GM12878 (cell line): ENCODE results near the gene GNPTG.

Source experiments
- CTCF ChIP-seq, 3 experiments: IDR thresholded peaks in 2 of 3; conservative IDR thresholded peaks in 1 of 3; 2 replicates each; pipeline ENCODE4 v1.5.1; 2011; ENCODE audit warnings: low read depth in 3 of 3, low read length in 3 of 3, mild to moderate bottlenecking in 3 of 3, control low read depth in 2 of 3, moderate library complexity in 2 of 3, inconsistent platforms in 1 of 3, mixed read lengths in 1 of 3; ENCODE audit not compliant: control insufficient read depth in 2 of 3, insufficient read depth in 1 of 3; ENCODE audit errors: extremely low read depth in 1 of 3
- ZNF217 ChIP-seq: fragments of 450-650 bp; IDR thresholded peaks from 2 replicates; pipeline ENCODE4 v1.6.1; 2017; ENCODE audit warnings: antibody characterized with exemption, mild to moderate bottlenecking

- TF ChIP-seq CTCF (IDR thresholded peaks at IDR 0.05 in 2 of 3, conservative IDR thresholded peaks at IDR 0.05 in 1 of 3; ENCODE audit: control insufficient read depth in 2 of 3, extremely low read depth in 1 of 3, insufficient read depth in 1 of 3, low read depth in 3 of 3, low read length in 3 of 3) (no peak), ZNF217 (no peak)
These were observed 25.9 kb upstream of the GNPTG start for GRCh38 chr16:1325673-1326371.
